ENCODE data around the gene CDH1.
A peak's percentile ranks its signal among the peaks of the same experiment; 100 is the strongest.

Gene CDH1

GRCh38 chr16:68732042-68732680 is 4.9 kb upstream of the CDH1 start:
- DNase-seq, result peak; percentile 76

- no peak for DNase-seq
These were observed 4.2 kb upstream of the CDH1 start for GRCh38 chr16:68732741-68733399.

- DNase-seq, result no peak
These were observed 3.5 kb upstream of the CDH1 start for GRCh38 chr16:68733570-68733969.

GRCh38 chr16:68734782-68735181 is 2.3 kb upstream of the CDH1 start:
- no peak for DNase-seq

- no peak for DNase-seq
These were observed 531 bp upstream of the CDH1 start for GRCh38 chr16:68736561-68736960.

GRCh38 chr16:68737730-68738629 is 888 bp downstream of the CDH1 start:
- peak; percentile 30 for DNase-seq

GRCh38 chr16:68739964-68740627 is 3.0 kb downstream of the CDH1 start:
- no peak for DNase-seq

GRCh38 chr16:68740628-68741346 is 3.7 kb downstream of the CDH1 start:
- no peak for DNase-seq

- DNase-seq, result no peak
These were observed 6.6 kb downstream of the CDH1 start for GRCh38 chr16:68743664-68744063.

GRCh38 chr16:68744744-68745280 is 7.7 kb downstream of the CDH1 start:
- DNase-seq, result no peak

- DNase-seq, result no peak
These were observed 9.9 kb downstream of the CDH1 start for GRCh38 chr16:68746951-68747350.

GRCh38 chr16:68749432-68749831 is 12.3 kb downstream of the CDH1 start:
- no peak for DNase-seq

GRCh38 chr16:68750193-68750695 is 13.2 kb downstream of the CDH1 start:
- DNase-seq, result no peak

- no peak for DNase-seq
These were observed 14.1 kb downstream of the CDH1 start for GRCh38 chr16:68751160-68751559.

- DNase-seq, result peak; percentile 94
These were observed 15.5 kb downstream of the CDH1 start for GRCh38 chr16:68752602-68753001.

GRCh38 chr16:68754084-68754792 is 17.1 kb downstream of the CDH1 start:
- DNase-seq, result no peak

- DNase-seq, result peak; percentile 85
These were observed 19.3 kb downstream of the CDH1 start for GRCh38 chr16:68756239-68756915.

- no peak for DNase-seq
These were observed 20.5 kb downstream of the CDH1 start for GRCh38 chr16:68757625-68757935.

GRCh38 chr16:68759062-68759461 is 22.0 kb downstream of the CDH1 start:
- no peak for DNase-seq

GRCh38 chr16:68760671-68761275 is 23.7 kb downstream of the CDH1 start:
- no peak for DNase-seq

Measured in NCI-H2171 (cell line).